Measurements from ENCODE around the gene CXCR6.

The CXCR6 gene

DNA sequence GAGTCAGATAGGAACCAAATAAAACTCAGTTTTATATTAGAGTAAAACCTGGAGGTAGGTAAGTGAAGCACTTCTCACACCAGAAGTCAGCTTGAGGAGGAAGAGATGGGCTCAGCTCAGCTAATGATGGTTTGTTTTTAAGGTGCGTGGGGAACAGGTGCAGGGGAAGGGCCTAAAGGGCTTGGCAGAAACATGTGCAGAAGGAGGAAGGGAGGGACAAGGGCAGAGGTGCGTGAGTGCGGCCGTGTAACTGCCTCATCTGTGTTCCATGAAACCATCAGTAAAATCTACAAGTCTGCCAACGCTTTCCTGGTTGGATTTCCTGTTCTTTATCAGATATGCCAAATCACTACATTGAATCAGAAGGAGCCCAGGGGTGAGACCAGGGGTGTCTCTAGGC is 32.4 kb downstream of the CXCR6 start:
- no peak for DNase-seq (ENCODE audit: extremely low spot score)
- TF ChIP-seq FOXA1 (IDR thresholded peaks at IDR 0.05) (no peak), SP1 (IDR thresholded peaks at IDR 0.05) (no peak), ARNT (IDR thresholded peaks at IDR 0.05) (no peak), CTBP1 (IDR thresholded peaks at IDR 0.05; ENCODE audit: borderline replicate concordance) (no peak), LEF1 (IDR thresholded peaks at IDR 0.05; ENCODE audit: borderline replicate concordance) (no peak), BHLHE40 (IDR thresholded peaks at IDR 0.05; ENCODE audit: borderline replicate concordance) (no peak), ZNF384 (IDR thresholded peaks at IDR 0.05) (no peak), SUZ12 (IDR thresholded peaks at IDR 0.05) (no peak), L3MBTL2 (conservative IDR thresholded peaks at IDR 0.05) (no peak), ELF4 (IDR thresholded peaks at IDR 0.05) (no peak), NFRKB (IDR thresholded peaks at IDR 0.05) (no peak), FOXM1 (IDR thresholded peaks at IDR 0.05; ENCODE audit: borderline replicate concordance) (no peak), HDGF (IDR thresholded peaks at IDR 0.05; ENCODE audit: borderline replicate concordance) (no peak), FOXK2 (IDR thresholded peaks at IDR 0.05) (no peak)
- ChIA-PET POLR2A (no interaction called here), CTCF (no interaction called here)

DNA sequence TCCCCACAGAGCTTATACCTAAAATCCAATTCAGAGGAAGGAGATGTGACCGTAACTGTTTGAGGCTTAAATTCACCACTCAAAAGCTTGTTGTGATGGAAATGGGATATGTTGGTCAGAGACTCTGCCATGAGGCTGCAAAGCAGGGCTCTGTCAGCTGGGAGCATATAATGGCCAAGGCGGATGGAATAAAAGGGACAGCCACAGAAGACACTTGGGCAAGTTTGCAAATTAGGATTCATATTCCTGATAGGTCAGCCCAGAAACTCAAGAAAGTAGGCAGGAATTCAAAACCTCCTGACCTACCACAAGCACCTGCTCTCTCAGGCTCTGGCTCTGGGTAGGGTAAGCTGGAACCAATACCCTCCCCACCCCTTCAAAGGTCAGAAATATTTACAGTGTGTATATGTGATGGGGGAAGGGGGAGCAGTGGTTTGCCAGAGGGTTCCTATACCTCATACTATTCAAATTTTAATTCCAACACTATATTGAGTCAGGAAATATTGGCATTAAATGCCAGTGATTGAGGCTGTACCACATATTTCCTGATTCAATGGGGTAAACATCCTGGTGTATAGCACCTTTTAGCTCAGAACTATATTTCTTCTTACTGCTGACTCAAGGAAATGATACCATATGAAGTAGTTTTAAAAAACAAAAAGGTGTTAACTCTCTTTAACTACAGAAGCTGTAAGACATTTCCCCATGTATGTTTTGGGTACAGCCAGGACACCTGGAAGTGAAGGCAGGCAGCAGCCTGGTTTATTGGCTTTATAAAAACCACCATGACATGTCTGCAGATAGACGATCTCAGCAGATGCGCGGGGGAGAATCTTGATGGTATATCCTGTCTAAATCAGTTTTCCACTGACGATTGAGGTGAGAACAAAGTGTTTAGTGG is 33.2 kb downstream of the CXCR6 start:
- ChIA-PET POLR2A (no interaction called here), CTCF (no interaction called here)
- TF ChIP-seq ELF4 (IDR thresholded peaks at IDR 0.05) (no peak), FOXK2 (IDR thresholded peaks at IDR 0.05) (no peak), SP1 (IDR thresholded peaks at IDR 0.05) (no peak), FOXM1 (IDR thresholded peaks at IDR 0.05; ENCODE audit: borderline replicate concordance) (no peak), ARNT (IDR thresholded peaks at IDR 0.05) (no peak), SUZ12 (IDR thresholded peaks at IDR 0.05) (no peak), CTBP1 (IDR thresholded peaks at IDR 0.05; ENCODE audit: borderline replicate concordance) (no peak), FOXA1 (IDR thresholded peaks at IDR 0.05) (no peak), L3MBTL2 (conservative IDR thresholded peaks at IDR 0.05) (no peak), HDGF (IDR thresholded peaks at IDR 0.05; ENCODE audit: borderline replicate concordance) (no peak), ZNF384 (IDR thresholded peaks at IDR 0.05) (no peak), BHLHE40 (IDR thresholded peaks at IDR 0.05; ENCODE audit: borderline replicate concordance) (no peak), NFRKB (IDR thresholded peaks at IDR 0.05) (no peak), LEF1 (IDR thresholded peaks at IDR 0.05; ENCODE audit: borderline replicate concordance) (no peak), TARDBP (IDR thresholded peaks at IDR 0.05) (no peak)
- TF ChIP-seq, protein P1, sequence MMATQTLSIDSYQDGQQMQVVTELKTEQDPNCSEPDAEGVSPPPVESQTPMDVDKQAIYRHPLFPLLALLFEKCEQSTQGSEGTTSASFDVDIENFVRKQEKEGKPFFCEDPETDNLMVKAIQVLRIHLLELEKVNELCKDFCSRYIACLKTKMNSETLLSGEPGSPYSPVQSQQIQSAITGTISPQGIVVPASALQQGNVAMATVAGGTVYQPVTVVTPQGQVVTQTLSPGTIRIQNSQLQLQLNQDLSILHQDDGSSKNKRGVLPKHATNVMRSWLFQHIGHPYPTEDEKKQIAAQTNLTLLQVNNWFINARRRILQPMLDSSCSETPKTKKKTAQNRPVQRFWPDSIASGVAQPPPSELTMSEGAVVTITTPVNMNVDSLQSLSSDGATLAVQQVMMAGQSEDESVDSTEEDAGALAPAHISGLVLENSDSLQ (IDR thresholded peaks at IDR 0.05), result no peak
- no peak for DNase-seq (ENCODE audit: extremely low spot score)

DNA sequence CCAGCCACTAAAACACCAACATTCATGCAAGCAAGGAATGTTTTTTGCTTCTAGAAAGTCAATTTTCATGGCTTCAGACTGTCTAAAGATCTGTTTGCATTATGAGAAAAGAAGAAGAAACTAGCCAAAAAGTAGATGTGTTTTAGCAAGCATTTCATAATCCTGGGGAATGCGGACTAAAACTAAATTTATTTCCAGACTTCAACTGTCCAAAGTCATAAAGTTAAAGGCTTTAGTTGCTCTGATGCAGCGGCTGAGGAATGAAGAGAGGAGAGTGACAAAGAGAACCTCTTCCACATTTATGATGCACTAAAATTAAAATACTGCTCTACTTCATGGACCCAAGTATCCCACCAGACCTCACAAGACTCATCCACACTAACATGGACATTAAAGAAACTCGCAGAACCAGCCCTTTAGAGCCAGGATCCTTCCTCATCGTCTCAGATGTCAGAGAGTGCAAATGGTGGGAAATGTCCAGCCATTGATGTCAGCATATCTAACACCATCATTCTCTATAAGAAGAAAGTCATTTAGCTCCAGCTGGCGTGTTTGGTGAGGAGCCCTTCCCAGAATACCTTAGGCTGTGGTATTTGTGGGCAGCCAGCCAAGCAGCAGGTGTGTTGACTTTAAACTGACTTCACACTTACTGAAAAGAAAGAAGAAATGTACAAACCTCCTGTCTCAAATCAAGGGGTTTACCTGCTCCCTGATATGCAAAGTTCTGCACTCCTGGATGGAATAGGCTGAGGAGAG is 34.9 kb downstream of the CXCR6 start:
- POLR2A ChIA-PET, result no interaction called here
- DNase-seq (ENCODE audit: extremely low spot score), result no peak
- TF ChIP-seq, protein P1 (IDR thresholded peaks at IDR 0.05), result no peak
- TF ChIP-seq L3MBTL2 (conservative IDR thresholded peaks at IDR 0.05) (no peak), FOXA1 (IDR thresholded peaks at IDR 0.05) (no peak), NFRKB (IDR thresholded peaks at IDR 0.05) (no peak), BHLHE40 (IDR thresholded peaks at IDR 0.05; ENCODE audit: borderline replicate concordance) (no peak), FOXM1 (IDR thresholded peaks at IDR 0.05; ENCODE audit: borderline replicate concordance) (no peak), TARDBP (IDR thresholded peaks at IDR 0.05) (no peak), HDGF (IDR thresholded peaks at IDR 0.05; ENCODE audit: borderline replicate concordance) (no peak), ELF4 (IDR thresholded peaks at IDR 0.05) (no peak), SP1 (IDR thresholded peaks at IDR 0.05) (no peak), SUZ12 (IDR thresholded peaks at IDR 0.05) (no peak), FOXK2 (IDR thresholded peaks at IDR 0.05) (no peak)
- CTCF ChIA-PET, result no interaction called here

DNA sequence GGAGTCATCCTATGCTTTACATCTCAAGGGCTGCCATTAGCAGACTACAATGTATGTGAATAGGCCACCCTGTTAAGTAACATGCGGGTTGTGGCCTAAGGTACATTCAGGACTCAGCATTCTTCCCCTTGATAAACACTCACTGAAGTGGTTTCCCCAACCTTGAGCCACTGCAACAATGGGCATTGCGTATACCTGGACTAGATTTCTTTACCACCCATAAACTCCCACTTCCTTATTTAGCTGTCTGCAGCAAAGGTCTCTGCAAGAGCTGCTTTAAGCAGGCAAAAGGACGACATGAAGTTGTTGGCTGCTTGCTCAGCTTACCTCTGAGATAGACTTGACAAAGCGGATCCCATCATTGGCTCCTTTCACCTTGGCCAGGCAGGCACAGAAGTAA is 36.1 kb downstream of the CXCR6 start:
- ChIA-PET POLR2A (no interaction called here), CTCF (no interaction called here)
- DNase-seq (ENCODE audit: extremely low spot score), result no peak
- TF ChIP-seq FOXM1 (IDR thresholded peaks at IDR 0.05; ENCODE audit: borderline replicate concordance), result no peak
- TF ChIP-seq ARNT (IDR thresholded peaks at IDR 0.05), result no peak

DNA sequence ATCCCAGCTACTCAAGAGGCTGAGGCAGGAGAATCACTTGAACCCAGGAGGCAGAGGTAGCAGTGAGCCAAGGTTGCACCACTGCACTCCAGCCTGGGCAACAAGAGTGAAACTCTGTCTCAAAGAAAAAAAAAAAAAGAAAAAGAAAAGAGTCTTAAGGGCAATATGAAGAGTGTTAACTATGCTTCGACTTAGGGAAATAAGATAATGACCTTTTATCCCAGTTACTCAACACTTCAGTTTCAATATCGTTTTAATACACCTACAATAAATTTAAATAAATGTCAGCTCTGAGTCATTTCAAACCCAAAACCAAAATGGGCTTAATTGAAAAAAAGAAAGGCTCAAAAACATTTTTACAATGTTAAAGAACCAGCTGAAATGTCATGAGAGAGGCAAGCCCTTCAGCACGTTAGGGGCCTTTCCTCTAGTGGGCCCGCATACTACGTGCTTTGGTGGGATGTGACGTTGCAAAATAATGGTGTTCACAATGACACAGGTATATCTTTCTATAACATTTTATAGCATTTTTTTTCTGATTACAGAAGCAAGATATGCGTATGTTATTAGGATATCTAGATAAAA is 37.1 kb downstream of the CXCR6 start:
- no peak for TF ChIP-seq NFRKB (IDR thresholded peaks at IDR 0.05)
- TF ChIP-seq, protein P1 (IDR thresholded peaks at IDR 0.05), result no peak
- TF ChIP-seq FOXK2 (IDR thresholded peaks at IDR 0.05), result no peak
- no peak for TF ChIP-seq SP1 (IDR thresholded peaks at IDR 0.05)
- no peak for TF ChIP-seq FOXM1 (IDR thresholded peaks at IDR 0.05; ENCODE audit: borderline replicate concordance)
- TF ChIP-seq CTBP1 (IDR thresholded peaks at IDR 0.05; ENCODE audit: borderline replicate concordance), result no peak
- no peak for TF ChIP-seq ARNT (IDR thresholded peaks at IDR 0.05)
- no peak for TF ChIP-seq ELF4 (IDR thresholded peaks at IDR 0.05)
- TF ChIP-seq HDGF (IDR thresholded peaks at IDR 0.05; ENCODE audit: borderline replicate concordance), result no peak
- no peak for TF ChIP-seq FOXA1 (IDR thresholded peaks at IDR 0.05)
- TF ChIP-seq L3MBTL2 (conservative IDR thresholded peaks at IDR 0.05), result no peak
- TF ChIP-seq BHLHE40 (IDR thresholded peaks at IDR 0.05; ENCODE audit: borderline replicate concordance), result no peak
- no peak for TF ChIP-seq LEF1 (IDR thresholded peaks at IDR 0.05; ENCODE audit: borderline replicate concordance)
- TF ChIP-seq ZNF384 (IDR thresholded peaks at IDR 0.05), result no peak
- TF ChIP-seq SUZ12 (IDR thresholded peaks at IDR 0.05), result no peak
- no peak for TF ChIP-seq TARDBP (IDR thresholded peaks at IDR 0.05)
- DNase-seq (ENCODE audit: extremely low spot score), result no peak
- ChIA-PET POLR2A (no interaction called here), CTCF (no interaction called here)

All from HEK293T (cell line).